Esophagus squamous epithelium (tissue), 4 donors: ENCODE data around the gene SHC2.

ENCODE experiments used
- CTCF ChIP-seq, 6 experiments: fragments of 450-650 bp in 4 of 6; fragments of 200-600 bp in 2 of 6; sonication (generic) in 2 of 6; IDR thresholded peaks; one replicate each; pipeline ENCODE4 v1.5.1; 2016 to 2019; ENCODE audit warnings: antibody characterized with exemption in 6 of 6, mild to moderate bottlenecking in 4 of 6, moderate library complexity in 4 of 6
- POLR2A ChIP-seq, 4 donors: fragments of 450-650 bp; IDR thresholded peaks; one replicate each; pipeline ENCODE4 v1.6.1; 2017; ENCODE audit warnings: antibody characterized with exemption in 4 of 4, mild to moderate bottlenecking in 4 of 4, moderate library complexity in 3 of 4

DNA sequence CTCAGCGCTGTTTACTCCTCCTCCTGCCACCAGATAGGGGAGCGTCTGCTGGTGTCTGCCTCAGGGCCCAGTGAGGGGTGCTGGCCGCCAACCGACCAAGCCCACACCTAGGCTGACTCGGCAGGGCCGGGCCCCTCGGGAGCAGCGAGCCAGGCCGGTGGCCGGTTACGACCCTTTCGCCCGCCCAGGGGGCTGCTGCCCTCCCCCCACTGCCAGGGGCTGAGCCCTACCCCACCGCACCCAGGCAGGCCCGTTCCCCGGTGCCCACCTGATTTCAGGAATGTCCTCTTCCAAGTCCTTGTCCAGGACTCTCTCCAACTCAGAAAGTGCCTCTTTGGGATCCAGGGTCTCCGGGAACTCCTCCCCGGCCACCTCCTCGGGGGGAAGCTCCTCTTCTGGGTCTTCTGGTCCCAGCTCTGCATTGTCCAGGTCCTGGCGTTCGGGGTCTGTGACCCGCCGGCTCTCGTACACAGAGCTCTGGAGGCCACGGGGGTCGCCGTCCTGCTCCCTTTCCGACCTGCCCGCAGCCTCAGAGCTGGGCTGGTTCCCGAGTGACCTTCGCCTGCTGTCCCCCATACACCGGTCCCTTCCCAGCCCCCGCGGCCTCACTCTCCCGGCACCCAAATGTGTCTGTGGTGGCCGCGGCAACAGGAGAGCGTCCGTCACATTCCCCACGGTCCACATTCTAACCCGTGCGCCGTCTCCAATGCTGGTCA is 85.3 kb downstream of the SHC2 start:
- no peak for TF ChIP-seq CTCF (IDR thresholded peaks at IDR 0.05)
- TF ChIP-seq POLR2A (IDR thresholded peaks at IDR 0.05), result no peak
